ENCODE results near the gene RAMP1.

The RAMP1 gene

GRCh38 chr2:237877576-237878307 is 18.3 kb downstream of the RAMP1 start:
- H3K9me2 ChIP-seq (replicated peaks; ENCODE audit: insufficient read depth, low read length), result no peaks in the 10 kb centered on the region
- H3K79me2 ChIP-seq (ENCODE audit: insufficient read depth, low read length), result no peaks in the 10 kb centered on the region
- H3K36me3 ChIP-seq (ENCODE audit: low read length), result no peaks in the 10 kb centered on the region
- H2AFZ ChIP-seq (ENCODE audit: low read depth, low read length, severe bottlenecking), result no peak overlapping the region
- H3K9me3 ChIP-seq (ENCODE audit: insufficient read depth, low read length), result no peaks in the 10 kb centered on the region
- H3K4me2 ChIP-seq (ENCODE audit: low read depth, low read length, poor library complexity, severe bottlenecking), result no peak overlapping the region
- H3K27me3 ChIP-seq (ENCODE audit: low read length), result no peaks in the 10 kb centered on the region
- H3K4me3 ChIP-seq (ENCODE audit: insufficient read depth, low read length, poor library complexity, severe bottlenecking), result no peak overlapping the region
- H3F3A ChIP-seq (ENCODE audit: insufficient read depth), result no peaks in the 10 kb centered on the region
- no peak overlapping the region for H3K9ac ChIP-seq (ENCODE audit: low read length)
- TF ChIP-seq CTCF (IDR thresholded peaks at IDR 0.05; ENCODE audit: insufficient read depth, low read length, poor library complexity, severe bottlenecking) (no peak), EZH2phosphoT487 (conservative IDR thresholded peaks at IDR 0.05; ENCODE audit: low read length) (no peak)
- H4K20me1 ChIP-seq (ENCODE audit: low read depth, low read length), result no peaks in the 10 kb centered on the region
- H3K27ac ChIP-seq (ENCODE audit: low read depth, low read length), result no peak overlapping the region

- no peaks in the 10 kb centered on the region for H3K9me2 ChIP-seq (replicated peaks; ENCODE audit: insufficient read depth, low read length)
- no peak overlapping the region for H3K4me2 ChIP-seq (ENCODE audit: low read depth, low read length, poor library complexity, severe bottlenecking)
- no peaks in the 10 kb centered on the region for H3F3A ChIP-seq (ENCODE audit: insufficient read depth)
- H3K79me2 ChIP-seq (ENCODE audit: insufficient read depth, low read length), result no peaks in the 10 kb centered on the region
- no peaks in the 10 kb centered on the region for H3K9me3 ChIP-seq (ENCODE audit: insufficient read depth, low read length)
- no peak overlapping the region for H2AFZ ChIP-seq (ENCODE audit: low read depth, low read length, severe bottlenecking)
- H3K36me3 ChIP-seq (ENCODE audit: low read length), result no peaks in the 10 kb centered on the region
- no peak overlapping the region for H3K4me3 ChIP-seq (ENCODE audit: insufficient read depth, low read length, poor library complexity, severe bottlenecking)
- TF ChIP-seq CTCF (IDR thresholded peaks at IDR 0.05; ENCODE audit: insufficient read depth, low read length, poor library complexity, severe bottlenecking), result no peak
- TF ChIP-seq EZH2phosphoT487 (conservative IDR thresholded peaks at IDR 0.05; ENCODE audit: low read length), result no peak
- no peaks in the 10 kb centered on the region for H3K27me3 ChIP-seq (ENCODE audit: low read length)
- H3K9ac ChIP-seq (ENCODE audit: low read length), result no peak overlapping the region
- no peak overlapping the region for H3K27ac ChIP-seq (ENCODE audit: low read depth, low read length)
- no peaks in the 10 kb centered on the region for H4K20me1 ChIP-seq (ENCODE audit: low read depth, low read length)
These were observed 19.1 kb downstream of the RAMP1 start for GRCh38 chr2:237878321-237879057.

GRCh38 chr2:237879058-237879430 is 19.6 kb downstream of the RAMP1 start:
- TF ChIP-seq CTCF (IDR thresholded peaks at IDR 0.05; ENCODE audit: insufficient read depth, low read length, poor library complexity, severe bottlenecking) (no peak), EZH2phosphoT487 (conservative IDR thresholded peaks at IDR 0.05; ENCODE audit: low read length) (no peak)
- Histone ChIP-seq H3F3A (ENCODE audit: insufficient read depth) (no peaks in the 10 kb centered on the region), H3K36me3 (ENCODE audit: low read length) (no peaks in the 10 kb centered on the region), H3K27me3 (ENCODE audit: low read length) (no peaks in the 10 kb centered on the region), H3K27ac (ENCODE audit: low read depth, low read length) (no peak overlapping the region), H3K79me2 (ENCODE audit: insufficient read depth, low read length) (no peaks in the 10 kb centered on the region), H3K9me3 (ENCODE audit: insufficient read depth, low read length) (no peaks in the 10 kb centered on the region), H4K20me1 (ENCODE audit: low read depth, low read length) (no peaks in the 10 kb centered on the region), H2AFZ (ENCODE audit: low read depth, low read length, severe bottlenecking) (no peak overlapping the region), H3K9me2 (replicated peaks; ENCODE audit: insufficient read depth, low read length) (no peaks in the 10 kb centered on the region), H3K9ac (ENCODE audit: low read length) (no peak overlapping the region), H3K4me3 (ENCODE audit: insufficient read depth, low read length, poor library complexity, severe bottlenecking) (no peak overlapping the region), H3K4me2 (ENCODE audit: low read depth, low read length, poor library complexity, severe bottlenecking) (no peak overlapping the region)

Data from SU-DHL-6 (cell line).